WTC11 (cell line): ENCODE measurements around the gene SYN1.

Source experiments
- ATF1 ChIP-seq: sonication (generic); formaldehyde crosslinking; IDR thresholded peaks from 2 replicates; pipeline ENCODE4 v1.8.1; 2023; ENCODE audit warnings: mild to moderate bottlenecking, moderate library complexity, missing genetic modification reagents
- ATF3 ChIP-seq: sonication (generic); formaldehyde crosslinking; conservative IDR thresholded peaks from 2 replicates; pipeline ENCODE4 v1.8.1; 2022; ENCODE audit warnings: mild to moderate bottlenecking, missing genetic modification reagents
- ESRRA ChIP-seq: sonication (generic); formaldehyde crosslinking; IDR thresholded peaks from 2 replicates; pipeline ENCODE4 v1.8.1; 2022; ENCODE audit warnings: mild to moderate bottlenecking, missing genetic modification reagents, borderline replicate concordance
- FOXP4 ChIP-seq: sonication (generic); formaldehyde crosslinking; IDR thresholded peaks from 2 replicates; pipeline ENCODE4 v1.8.0; 2022; ENCODE audit warnings: mild to moderate bottlenecking, missing genetic modification reagents
- MXD4 ChIP-seq: fragments of 250-450 bp; sonication (Bioruptor Pico); IDR thresholded peaks from 2 replicates; pipeline ENCODE4 v1.8.0; 2021; ENCODE audit warnings: mild to moderate bottlenecking, moderate library complexity, borderline replicate concordance
- NR1H2 ChIP-seq: sonication (generic); formaldehyde crosslinking; IDR thresholded peaks from 2 replicates; pipeline ENCODE4 v1.9.0; 2021; ENCODE audit warnings: mild to moderate bottlenecking, moderate library complexity, missing genetic modification reagents
- USF2 ChIP-seq: sonication (generic); formaldehyde crosslinking; IDR thresholded peaks from 2 replicates; pipeline ENCODE4 v1.8.1; 2023; ENCODE audit warnings: mild to moderate bottlenecking, missing genetic modification reagents, moderate library complexity
- ZNF281 ChIP-seq: sonication (generic); formaldehyde crosslinking; IDR thresholded peaks from 2 replicates; pipeline ENCODE4 v1.8.0; 2023; ENCODE audit warnings: mild to moderate bottlenecking, missing genetic modification reagents
- TF ChIP-seq, protein P1 (sequence below): fragments of 200-600 bp; IDR thresholded peaks from 2 replicates; pipeline ENCODE4 v1.8.0; 2022; ENCODE audit warnings: antibody characterized with exemption

GRCh38 chrX:47584714-47585113, 34.9 kb downstream of the SYN1 start:
- TF ChIP-seq, protein P1, sequence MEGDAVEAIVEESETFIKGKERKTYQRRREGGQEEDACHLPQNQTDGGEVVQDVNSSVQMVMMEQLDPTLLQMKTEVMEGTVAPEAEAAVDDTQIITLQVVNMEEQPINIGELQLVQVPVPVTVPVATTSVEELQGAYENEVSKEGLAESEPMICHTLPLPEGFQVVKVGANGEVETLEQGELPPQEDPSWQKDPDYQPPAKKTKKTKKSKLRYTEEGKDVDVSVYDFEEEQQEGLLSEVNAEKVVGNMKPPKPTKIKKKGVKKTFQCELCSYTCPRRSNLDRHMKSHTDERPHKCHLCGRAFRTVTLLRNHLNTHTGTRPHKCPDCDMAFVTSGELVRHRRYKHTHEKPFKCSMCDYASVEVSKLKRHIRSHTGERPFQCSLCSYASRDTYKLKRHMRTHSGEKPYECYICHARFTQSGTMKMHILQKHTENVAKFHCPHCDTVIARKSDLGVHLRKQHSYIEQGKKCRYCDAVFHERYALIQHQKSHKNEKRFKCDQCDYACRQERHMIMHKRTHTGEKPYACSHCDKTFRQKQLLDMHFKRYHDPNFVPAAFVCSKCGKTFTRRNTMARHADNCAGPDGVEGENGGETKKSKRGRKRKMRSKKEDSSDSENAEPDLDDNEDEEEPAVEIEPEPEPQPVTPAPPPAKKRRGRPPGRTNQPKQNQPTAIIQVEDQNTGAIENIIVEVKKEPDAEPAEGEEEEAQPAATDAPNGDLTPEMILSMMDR = no peak
- TF ChIP-seq ZNF281 (no peak), ESRRA (CRISPR knock-in tag) (no peak), ATF1 (CRISPR knock-in tag) (no peak), USF2 (CRISPR knock-in tag) (no peak), NR1H2 (CRISPR knock-in tag) (no peak), FOXP4 (no peak), MXD4 (CRISPR knock-in tag) (no peak), ATF3 (no peak)
